ENCODE measurements around the gene UCK1. TPM values are rescaled to one million over a fixed set of nuclear protein-coding genes. Genes with fewer than 3 reads are reported as not detected.

UCK1 gene
- total RNA-seq, 2 donors from 2014 or later: 21.4 to 33.7 TPM

GRCh38 chr9:131492070-131492469 lies 39.0 kb downstream of the UCK1 start:
- Mint-ChIP-seq H3K27ac (peak overlapping the region in 1 of 2 donors; percentile 72), H3K9me3 (no peaks in the 10 kb centered on the region), H3K36me3 (peaks cover 0 to 22% of the 10 kb centered on the region in 2 donors)
- ATAC-seq (no peak), DNase-seq (ENCODE audit: low spot score in 2 of 2) (no peak)

GRCh38 chr9:131491001-131491710 lies 39.9 kb downstream of the UCK1 start:
- Mint-ChIP-seq H3K9me3 (no peaks in the 10 kb centered on the region), H3K27ac (peak overlapping the region; percentile 18 to 79), H3K36me3 (peaks cover 0 to 22% of the 10 kb centered on the region in 2 donors)

GRCh38 chr9:131490514-131490913 lies 40.5 kb downstream of the UCK1 start:
- Mint-ChIP-seq H3K27ac (peak overlapping the region; percentile 18 to 58), H3K36me3 (peaks cover 0 to 22% of the 10 kb centered on the region in 2 donors), H3K9me3 (no peaks in the 10 kb centered on the region)
- ATAC-seq: no peak
- DNase-seq (ENCODE audit: low spot score in 2 of 2): no peak

More at GRCh38 chr9:131491001-131491710, 39.9 kb downstream of the UCK1 start:
- DNase-seq (ENCODE audit: low spot score in 2 of 2): no peak
- ATAC-seq: no peak

GRCh38 chr9:131487621-131488031 lies 43.4 kb downstream of the UCK1 start:
- H3K9me3 Mint-ChIP-seq: no peaks in the 10 kb centered on the region
- H3K36me3 Mint-ChIP-seq: peaks cover 5 to 22% of the 10 kb centered on the region in 2 donors
- ATAC-seq (no peak), DNase-seq (ENCODE audit: low spot score in 2 of 2) (no peak)
- no peak overlapping the region for H3K27ac Mint-ChIP-seq

GRCh38 chr9:131487001-131487400 lies 44.1 kb downstream of the UCK1 start:
- no peak for ATAC-seq
- no peak overlapping the region for H3K27ac Mint-ChIP-seq
- H3K36me3 Mint-ChIP-seq: peaks cover 5 to 22% of the 10 kb centered on the region in 2 donors
- DNase-seq (ENCODE audit: low spot score in 2 of 2): no peak
- H3K9me3 Mint-ChIP-seq: no peaks in the 10 kb centered on the region

- ATAC-seq: no peak
- DNase-seq (ENCODE audit: low spot score in 2 of 2): no peak
- peak overlapping the region in 1 of 2 donors; percentile 17 for H3K27ac Mint-ChIP-seq
- peaks cover 5 to 18% of the 10 kb centered on the region in 2 donors for H3K36me3 Mint-ChIP-seq
- H3K9me3 Mint-ChIP-seq: no peaks in the 10 kb centered on the region
Observed at GRCh38 chr9:131485728-131486422, 45.2 kb downstream of the UCK1 start.

GRCh38 chr9:131485206-131485605 lies 45.9 kb downstream of the UCK1 start:
- peaks cover 5 to 17% of the 10 kb centered on the region in 2 donors for H3K36me3 Mint-ChIP-seq
- ATAC-seq (no peak), DNase-seq (ENCODE audit: low spot score in 2 of 2) (no peak)
- peak overlapping the region in 1 of 2 donors; percentile 70 for H3K27ac Mint-ChIP-seq
- H3K9me3 Mint-ChIP-seq: no peaks in the 10 kb centered on the region

- Mint-ChIP-seq H3K9me3 (no peaks in the 10 kb centered on the region), H3K36me3 (peaks cover 5 to 13% of the 10 kb centered on the region in 2 donors), H3K27ac (peak overlapping the region; percentile 57 to 70)
- DNase-seq (ENCODE audit: low spot score in 2 of 2) (no peak), ATAC-seq (no peak)
Observed at GRCh38 chr9:131484560-131485185, 46.4 kb downstream of the UCK1 start.

- H3K9me3 Mint-ChIP-seq: no peaks in the 10 kb centered on the region
- DNase-seq (ENCODE audit: low spot score in 2 of 2): no peak
- peaks cover 5 to 11% of the 10 kb centered on the region in 2 donors for H3K36me3 Mint-ChIP-seq
- H3K27ac Mint-ChIP-seq: peak overlapping the region in 1 of 2 donors; percentile 82
- ATAC-seq: no peak
Observed at GRCh38 chr9:131484051-131484445, 47.0 kb downstream of the UCK1 start.

- ATAC-seq (no peak), DNase-seq (ENCODE audit: low spot score in 2 of 2) (no peak)
- Mint-ChIP-seq H3K36me3 (peaks cover 5 to 8% of the 10 kb centered on the region in 2 donors), H3K27ac (peak overlapping the region; percentile 77 to 82), H3K9me3 (no peaks in the 10 kb centered on the region)
Observed at GRCh38 chr9:131483319-131484050, 47.6 kb downstream of the UCK1 start.

- H3K27ac Mint-ChIP-seq: peak overlapping the region; percentile 77 to 82
- H3K9me3 Mint-ChIP-seq: no peaks in the 10 kb centered on the region
- H3K36me3 Mint-ChIP-seq: peaks cover 5 to 9% of the 10 kb centered on the region in 2 donors
- ATAC-seq: no peak
- no peak for DNase-seq (ENCODE audit: low spot score in 2 of 2)
Observed at GRCh38 chr9:131482343-131483006, 48.6 kb downstream of the UCK1 start.

GRCh38 chr9:131481441-131482342 lies 49.4 kb downstream of the UCK1 start:
- ATAC-seq (no peak), DNase-seq (ENCODE audit: low spot score in 2 of 2) (no peak)
- H3K36me3 Mint-ChIP-seq: peaks cover 5 to 9% of the 10 kb centered on the region in 2 donors
- no peaks in the 10 kb centered on the region for H3K9me3 Mint-ChIP-seq
- H3K27ac Mint-ChIP-seq: peak overlapping the region; percentile 48 to 82

- peaks cover 5 to 9% of the 10 kb centered on the region in 2 donors for H3K36me3 Mint-ChIP-seq
- H3K9me3 Mint-ChIP-seq: no peaks in the 10 kb centered on the region
- ATAC-seq (peak; percentile 39 to 76), DNase-seq (ENCODE audit: low spot score in 2 of 2) (no peak)
- no peak overlapping the region for H3K27ac Mint-ChIP-seq
Observed at GRCh38 chr9:131480258-131480657, 50.8 kb downstream of the UCK1 start.

- Mint-ChIP-seq H3K27ac (peak overlapping the region in 1 of 2 donors; percentile 8), H3K9me3 (no peaks in the 10 kb centered on the region), H3K36me3 (peaks cover 16% of the 10 kb centered on the region in 2 donors)
- DNase-seq (ENCODE audit: low spot score in 2 of 2) (no peak), ATAC-seq (no peak)
Observed at GRCh38 chr9:131478911-131479310, 52.2 kb downstream of the UCK1 start.

- H3K36me3 Mint-ChIP-seq: peaks cover 16% of the 10 kb centered on the region in 2 donors
Observed at GRCh38 chr9:131478421-131478868, 52.6 kb downstream of the UCK1 start.

More at GRCh38 chr9:131478421-131478868, 52.6 kb downstream of the UCK1 start:
- DNase-seq (ENCODE audit: low spot score in 2 of 2) (peak in 1 of 2 donors; percentile 69), ATAC-seq (peak in 1 of 2 donors; percentile 47)
- no peaks in the 10 kb centered on the region for H3K9me3 Mint-ChIP-seq
- H3K27ac Mint-ChIP-seq: peak overlapping the region; percentile 3 to 8
